Stimulated activated naive CD8-positive, alpha-beta T cell treated with anti-CD3 and anti-CD28 coated beads, Interleukin-15, amount 100 ng/mL, for 72 hours (primary cell): ENCODE results near the gene ZCCHC4.
"Not testable (repeated sequence)": the region's sequence is repeated elsewhere in the genome, so short reads cannot be mapped to it uniquely, and the experiment has no call there.

Experiments used
- ATAC-seq: fragments of 150-1000 bp; cut with Tn5 transposase; 2 replicates; pipeline ENCODE4 v1.10.0; 2021; ENCODE audit warnings: mild to moderate bottlenecking, moderate library complexity
- DNase-seq, 2 donors: peaks; one replicate each; pipeline ENCODE4 v3.0.0; 2021 to 2022
- H3K27ac Mint-ChIP-seq, 2 donors: one replicate each; pipeline ENCODE4 v1.8.0; 2022; ENCODE audit warnings: mild to moderate bottlenecking in 2 of 2, mixed read lengths in 2 of 2, moderate library complexity in 2 of 2
- H3K27me3 Mint-ChIP-seq: one replicate; pipeline ENCODE4 v1.8.0; 2022; ENCODE audit warnings: mixed read lengths
- H3K4me1 Mint-ChIP-seq: one replicate; pipeline ENCODE4 v1.8.0; 2022; ENCODE audit warnings: mild to moderate bottlenecking, mixed read lengths
- H3K4me3 Mint-ChIP-seq, 2 donors: one replicate each; pipeline ENCODE4 v1.8.0; 2022; ENCODE audit warnings: mild to moderate bottlenecking in 2 of 2, mixed read lengths in 2 of 2, moderate library complexity in 1 of 2
- H3K9me3 Mint-ChIP-seq, 2 donors: one replicate each; pipeline ENCODE4 v1.8.0; 2022; ENCODE audit warnings: mixed read lengths in 2 of 2

ZCCHC4 gene

GRCh38 chr4:25351777-25352416 lies 39.3 kb downstream of the ZCCHC4 start:
- ATAC-seq (no peak), DNase-seq (no peak)
- no peak overlapping the region for H3K27ac Mint-ChIP-seq
- peaks cover 2% of the 10 kb centered on the region for H3K4me1 Mint-ChIP-seq
- H3K9me3 Mint-ChIP-seq: no peaks in the 10 kb centered on the region
- no peak overlapping the region for H3K4me3 Mint-ChIP-seq
- no peaks in the 10 kb centered on the region for H3K27me3 Mint-ChIP-seq

- DNase-seq (no peak), ATAC-seq (no peak)
- Mint-ChIP-seq H3K27ac (no peak overlapping the region), H3K27me3 (no peaks in the 10 kb centered on the region), H3K4me3 (no peak overlapping the region), H3K9me3 (peaks cover 0 to 7% of the 10 kb centered on the region in 2 donors), H3K4me1 (no peaks in the 10 kb centered on the region)
Observed at GRCh38 chr4:25356068-25356467, 43.5 kb downstream of the ZCCHC4 start.

GRCh38 chr4:25358515-25359275 lies 46.1 kb downstream of the ZCCHC4 start:
- DNase-seq: no peak
- Mint-ChIP-seq H3K4me1 (no peaks in the 10 kb centered on the region), H3K9me3 (peaks cover 0 to 7% of the 10 kb centered on the region in 2 donors), H3K27me3 (no peaks in the 10 kb centered on the region), H3K4me3 (no peak overlapping the region), H3K27ac (no peak overlapping the region)
- ATAC-seq: no peak

GRCh38 chr4:25361253-25361652 lies 48.7 kb downstream of the ZCCHC4 start:
- H3K4me3 Mint-ChIP-seq: no peak overlapping the region
- DNase-seq (no peak), ATAC-seq (no peak)
- H3K9me3 Mint-ChIP-seq: peaks cover 0 to 7% of the 10 kb centered on the region in 2 donors
- no peaks in the 10 kb centered on the region for H3K4me1 Mint-ChIP-seq
- H3K27me3 Mint-ChIP-seq: no peaks in the 10 kb centered on the region
- no peak overlapping the region for H3K27ac Mint-ChIP-seq

- Mint-ChIP-seq H3K4me1 (no peaks in the 10 kb centered on the region), H3K27me3 (no peaks in the 10 kb centered on the region), H3K4me3 (no peak overlapping the region), H3K27ac (no peak overlapping the region), H3K9me3 (no peaks in the 10 kb centered on the region)
- no peak for DNase-seq
- no peak for ATAC-seq
Observed at GRCh38 chr4:25367004-25367621, 54.5 kb downstream of the ZCCHC4 start.

- ATAC-seq (no peak), DNase-seq (no peak)
- H3K27ac Mint-ChIP-seq: no peak overlapping the region
- no peaks in the 10 kb centered on the region for H3K4me1 Mint-ChIP-seq
- H3K27me3 Mint-ChIP-seq: no peaks in the 10 kb centered on the region
- no peaks in the 10 kb centered on the region for H3K9me3 Mint-ChIP-seq
- H3K4me3 Mint-ChIP-seq: no peak overlapping the region
Observed at GRCh38 chr4:25367877-25368276, 55.3 kb downstream of the ZCCHC4 start.

GRCh38 chr4:25368315-25368714 lies 55.7 kb downstream of the ZCCHC4 start:
- Mint-ChIP-seq H3K4me3 (no peak overlapping the region), H3K27me3 (no peaks in the 10 kb centered on the region), H3K9me3 (no peaks in the 10 kb centered on the region), H3K4me1 (no peaks in the 10 kb centered on the region), H3K27ac (no peak overlapping the region)
- DNase-seq: no peak
- no peak for ATAC-seq

GRCh38 chr4:25370242-25370641 lies 57.7 kb downstream of the ZCCHC4 start:
- Mint-ChIP-seq H3K4me1 (no peaks in the 10 kb centered on the region), H3K27ac (no peak overlapping the region), H3K4me3 (no peak overlapping the region), H3K9me3 (no peaks in the 10 kb centered on the region), H3K27me3 (no peaks in the 10 kb centered on the region)
- DNase-seq (no peak), ATAC-seq (no peak)

GRCh38 chr4:25372549-25372948 lies 60.0 kb downstream of the ZCCHC4 start:
- DNase-seq, H3K27ac Mint-ChIP-seq, H3K9me3 Mint-ChIP-seq, ATAC-seq, H3K4me3 Mint-ChIP-seq, H3K4me1 Mint-ChIP-seq, H3K27me3 Mint-ChIP-seq: not testable (repeated sequence)

GRCh38 chr4:25376754-25377571 lies 64.4 kb downstream of the ZCCHC4 start, which contains the start of gene ANAPC4:
TSS of gene ANAPC4 (plus strand) at chr4:25377263. CDS start at chr4:25377428, 165 bp downstream.
- Mint-ChIP-seq H3K27ac (peak within 1 kb of the TSS; percentile 95 to 96), H3K9me3 (no peaks in the 10 kb centered on the region), H3K4me3 (no peak within 1 kb of the TSS), H3K4me1 (peaks cover 5% of the 10 kb centered on the region), H3K27me3 (no peaks in the 10 kb centered on the region)
- DNase-seq (peak; percentile 93 to 95), ATAC-seq (peak; percentile 97)

- no peaks in the 10 kb centered on the region for H3K9me3 Mint-ChIP-seq
- peaks cover 5% of the 10 kb centered on the region for H3K4me1 Mint-ChIP-seq
- no peak overlapping the region for H3K4me3 Mint-ChIP-seq
- DNase-seq (peak in 1 of 2 donors; percentile 5), ATAC-seq (peak; percentile 2)
- H3K27me3 Mint-ChIP-seq: no peaks in the 10 kb centered on the region
- H3K27ac Mint-ChIP-seq: peak overlapping the region; percentile 95 to 96
Observed at GRCh38 chr4:25377572-25378436, 65.2 kb downstream of the ZCCHC4 start.

GRCh38 chr4:25378437-25378743 lies 65.8 kb downstream of the ZCCHC4 start:
- DNase-seq: no peak
- no peak overlapping the region for H3K27ac Mint-ChIP-seq
- no peaks in the 10 kb centered on the region for H3K27me3 Mint-ChIP-seq
- H3K4me3 Mint-ChIP-seq: no peak overlapping the region
- ATAC-seq: no peak
- no peaks in the 10 kb centered on the region for H3K9me3 Mint-ChIP-seq
- peaks cover 5% of the 10 kb centered on the region for H3K4me1 Mint-ChIP-seq

- no peaks in the 10 kb centered on the region for H3K9me3 Mint-ChIP-seq
- no peak overlapping the region for H3K4me3 Mint-ChIP-seq
- no peak for ATAC-seq
- H3K27ac Mint-ChIP-seq: no peak overlapping the region
- H3K4me1 Mint-ChIP-seq: peaks cover 5% of the 10 kb centered on the region
- no peak for DNase-seq
- H3K27me3 Mint-ChIP-seq: no peaks in the 10 kb centered on the region
Observed at GRCh38 chr4:25379591-25379990, 67.0 kb downstream of the ZCCHC4 start.

GRCh38 chr4:25383647-25384046 lies 71.1 kb downstream of the ZCCHC4 start:
- H3K27ac Mint-ChIP-seq: no peak overlapping the region
- DNase-seq (no peak), ATAC-seq (no peak)
- no peaks in the 10 kb centered on the region for H3K27me3 Mint-ChIP-seq
- H3K4me1 Mint-ChIP-seq: no peaks in the 10 kb centered on the region
- no peak overlapping the region for H3K4me3 Mint-ChIP-seq
- no peaks in the 10 kb centered on the region for H3K9me3 Mint-ChIP-seq

- no peaks in the 10 kb centered on the region for H3K27me3 Mint-ChIP-seq
- no peak overlapping the region for H3K4me3 Mint-ChIP-seq
- no peak for ATAC-seq
- H3K9me3 Mint-ChIP-seq: no peaks in the 10 kb centered on the region
- no peaks in the 10 kb centered on the region for H3K4me1 Mint-ChIP-seq
- H3K27ac Mint-ChIP-seq: no peak overlapping the region
- DNase-seq: no peak
Observed at GRCh38 chr4:25386926-25387325, 74.4 kb downstream of the ZCCHC4 start.
